HepG2 (cell line): Measurements from ENCODE around the gene SDK2. TPM values are rescaled to one million over a fixed set of nuclear protein-coding genes. Genes with fewer than 3 reads are reported as not detected.
A peak's percentile ranks its signal among the peaks of the same experiment; 100 is the strongest.

Experiments
- DNMT3B ChIP-seq: conservative IDR thresholded peaks from 2 replicates; pipeline ENCODE4 v1.6.1; 2016; ENCODE audit warnings: missing biosample characterization, control low read depth
- KDM4B ChIP-seq: sonication (generic); formaldehyde crosslinking; IDR thresholded peaks from 2 replicates; pipeline ENCODE4 v1.4.0; 2020; ENCODE audit warnings: missing genetic modification reagents
- KLF16 ChIP-seq, 2 experiments: sonication (generic) in 1 of 2; formaldehyde crosslinking in 1 of 2; IDR thresholded peaks; 2 replicates each; pipeline versions ENCODE4 v1.6.1 to v1.8.0; 2016 to 2023; ENCODE audit warnings: missing genetic modification reagents in 2 of 2, missing compliant biosample characterization in 1 of 2
- MXI1 ChIP-seq: IDR thresholded peaks from 3 replicates; pipeline ENCODE4 v1.6.1; 2012; ENCODE audit warnings: low read depth, low read length, inconsistent platforms, borderline replicate concordance
- NCOA5 ChIP-seq: sonication (generic); formaldehyde crosslinking; IDR thresholded peaks from 2 replicates; pipeline ENCODE4 v1.4.0; 2020; ENCODE audit warnings: missing genetic modification reagents
- SP140L ChIP-seq: sonication (generic); formaldehyde crosslinking; IDR thresholded peaks from 2 replicates; pipeline ENCODE4 v1.4.0; 2020; ENCODE audit warnings: missing genetic modification reagents, borderline replicate concordance
- SP5 ChIP-seq: IDR thresholded peaks from 2 replicates; pipeline ENCODE4 v1.6.1; 2016; ENCODE audit warnings: low read depth, borderline replicate concordance
- TSC22D2 ChIP-seq: sonication (generic); formaldehyde crosslinking; IDR thresholded peaks from 2 replicates; pipeline ENCODE4 v1.5.1; 2020; ENCODE audit warnings: missing genetic modification reagents, mild to moderate bottlenecking, borderline replicate concordance
- ZMYM2 ChIP-seq: sonication (generic); formaldehyde crosslinking; IDR thresholded peaks from 2 replicates; pipeline ENCODE4 v1.8.0; 2022; ENCODE audit warnings: mild to moderate bottlenecking, missing genetic modification reagents
- ZNF101 ChIP-seq: sonication (generic); formaldehyde crosslinking; IDR thresholded peaks from 2 replicates; pipeline ENCODE4 v1.4.0; 2020; ENCODE audit warnings: mild to moderate bottlenecking, low read depth, missing genetic modification reagents, borderline replicate concordance
- ZNF652 ChIP-seq: IDR thresholded peaks from 2 replicates; pipeline ENCODE4 v1.6.1; 2016; ENCODE audit warnings: low read depth, borderline replicate concordance
- ZNF678 ChIP-seq: sonication (generic); formaldehyde crosslinking; IDR thresholded peaks from 2 replicates; pipeline ENCODE4 v1.4.0; 2020; ENCODE audit warnings: mild to moderate bottlenecking, missing genetic modification reagents
- ZNF703 ChIP-seq: sonication (generic); formaldehyde crosslinking; IDR thresholded peaks from 2 replicates; pipeline ENCODE4 v1.5.1; 2020; ENCODE audit warnings: missing genetic modification reagents, mild to moderate bottlenecking, moderate library complexity, borderline replicate concordance
- ZNF788 ChIP-seq: sonication (generic); formaldehyde crosslinking; IDR thresholded peaks from 2 replicates; pipeline ENCODE4 v1.5.0; 2020; ENCODE audit warnings: mild to moderate bottlenecking, missing genetic modification reagents, borderline replicate concordance
- polyA plus RNA-seq, 8 experiments: library from polyadenylated mRNA; depleted of rRNA in 3 of 8; stranded (reverse) in 7 of 8; unstranded in 1 of 8; fragments of >200 nt; fragmentation: Illumina TruSeq in 4 of 8; extraction: Trizol in 4 of 8; gene quantifications; 2 replicates each; pipeline versions ENCODE4 v1.2.1 to v1.2.3, GENCODE V29; 2011 to 2016; ENCODE audit warnings: low read depth in 4 of 8, missing spikeins in 1 of 8, mixed read lengths in 1 of 8; ENCODE audit not compliant: insufficient read depth in 1 of 8
- total RNA-seq, 5 experiments: library from RNA; depleted of rRNA; stranded (reverse); fragments of >200 nt; fragmentation: Illumina TruSeq; extraction: Trizol; gene quantifications; 2 replicates each; pipeline ENCODE4 v1.2.3, GENCODE V29; 2016; ENCODE audit warnings: low read depth in 1 of 5
- TF ChIP-seq, protein P1 (sequence below): sonication (generic); formaldehyde crosslinking; conservative IDR thresholded peaks from 2 replicates; pipeline ENCODE4 v1.4.0; 2020; ENCODE audit warnings: missing genetic modification reagents
- TF ChIP-seq, protein P2 (sequence below): sonication (generic); formaldehyde crosslinking; IDR thresholded peaks from 2 replicates; pipeline ENCODE4 v1.4.0; 2020; ENCODE audit warnings: missing genetic modification reagents, borderline replicate concordance
- TF ChIP-seq, protein P3 (sequence below): IDR thresholded peaks from 2 replicates; pipeline ENCODE4 v1.6.1; 2016; ENCODE audit warnings: mild to moderate bottlenecking
- TF ChIP-seq, protein P4 (sequence below): sonication (generic); formaldehyde crosslinking; IDR thresholded peaks from 2 replicates; pipeline ENCODE4 v1.4.0; 2020; ENCODE audit warnings: mild to moderate bottlenecking, low read depth, missing genetic modification reagents

Gene SDK2
- total and polyA plus RNA-seq, 2 of the 13 experiments (the other 11 are each of a cell fraction or from before 2014, with no cell fraction given), result not detected

DNA sequence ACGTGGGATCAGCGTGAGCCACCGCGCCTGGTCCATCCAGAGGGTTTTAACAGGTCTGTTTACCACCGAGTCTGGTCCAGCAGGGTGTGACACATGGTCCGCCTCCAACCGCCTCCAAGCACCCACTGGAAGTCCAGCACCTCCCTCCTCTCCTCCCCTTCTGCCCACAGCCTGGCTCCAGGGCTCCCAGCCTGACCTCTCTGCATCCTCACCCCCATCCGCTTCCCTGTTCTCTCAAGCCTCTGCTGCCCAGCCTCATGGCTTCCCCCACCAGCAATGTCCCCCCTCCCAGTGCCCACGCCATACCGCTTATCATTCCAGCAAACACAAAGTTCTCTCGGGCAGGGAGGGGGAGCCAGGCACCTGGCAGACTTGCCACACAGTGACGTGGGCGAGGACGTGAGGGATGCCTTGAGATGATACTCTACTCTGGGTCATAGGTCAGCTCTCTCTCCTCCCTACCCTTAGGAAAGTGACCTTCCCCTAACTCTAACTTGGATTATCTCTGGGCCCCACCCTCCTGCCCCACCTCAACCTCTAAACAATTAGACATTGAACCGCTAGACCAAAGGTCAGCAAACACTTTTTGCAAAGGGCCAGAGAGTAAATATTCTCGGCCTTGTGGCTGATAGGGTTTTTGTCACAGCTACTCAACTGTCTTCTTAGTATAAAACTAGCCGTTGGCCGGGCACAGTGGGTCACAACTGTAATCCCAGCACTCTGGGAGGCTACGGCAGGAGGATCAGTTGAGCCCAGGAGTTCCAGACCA, 355.5 kb downstream of the SDK2 start (continued):
- peak; percentile 26; the same call in 1 of the 3 replicates for TF ChIP-seq MXI1
- TF ChIP-seq, protein P1, sequence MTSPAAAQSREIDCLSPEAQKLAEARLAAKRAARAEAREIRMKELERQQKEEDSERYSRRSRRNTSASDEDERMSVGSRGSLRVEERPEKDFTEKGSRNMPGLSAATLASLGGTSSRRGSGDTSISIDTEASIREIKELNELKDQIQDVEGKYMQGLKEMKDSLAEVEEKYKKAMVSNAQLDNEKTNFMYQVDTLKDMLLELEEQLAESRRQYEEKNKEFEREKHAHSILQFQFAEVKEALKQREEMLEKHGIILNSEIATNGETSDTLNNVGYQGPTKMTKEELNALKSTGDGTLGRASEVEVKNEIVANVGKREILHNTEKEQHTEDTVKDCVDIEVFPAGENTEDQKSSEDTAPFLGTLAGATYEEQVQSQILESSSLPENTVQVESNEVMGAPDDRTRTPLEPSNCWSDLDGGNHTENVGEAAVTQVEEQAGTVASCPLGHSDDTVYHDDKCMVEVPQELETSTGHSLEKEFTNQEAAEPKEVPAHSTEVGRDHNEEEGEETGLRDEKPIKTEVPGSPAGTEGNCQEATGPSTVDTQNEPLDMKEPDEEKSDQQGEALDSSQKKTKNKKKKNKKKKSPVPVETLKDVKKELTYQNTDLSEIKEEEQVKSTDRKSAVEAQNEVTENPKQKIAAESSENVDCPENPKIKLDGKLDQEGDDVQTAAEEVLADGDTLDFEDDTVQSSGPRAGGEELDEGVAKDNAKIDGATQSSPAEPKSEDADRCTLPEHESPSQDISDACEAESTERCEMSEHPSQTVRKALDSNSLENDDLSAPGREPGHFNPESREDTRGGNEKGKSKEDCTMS (CRISPR knock-in tag), result no peak
- TF ChIP-seq KDM4B (CRISPR knock-in tag), result no peak
- TF ChIP-seq DNMT3B (CRISPR knock-in tag), result 0 out of 2 replicates have a peak, but pooled peaks have one; percentile 26
- peak; percentile 96 for TF ChIP-seq ZNF788 (CRISPR knock-in tag)
- no peak for TF ChIP-seq ZNF101 (CRISPR knock-in tag)
- no peak for TF ChIP-seq NCOA5 (CRISPR knock-in tag)
- no peak for TF ChIP-seq ZNF652 (CRISPR knock-in tag)
- TF ChIP-seq, protein P2, sequence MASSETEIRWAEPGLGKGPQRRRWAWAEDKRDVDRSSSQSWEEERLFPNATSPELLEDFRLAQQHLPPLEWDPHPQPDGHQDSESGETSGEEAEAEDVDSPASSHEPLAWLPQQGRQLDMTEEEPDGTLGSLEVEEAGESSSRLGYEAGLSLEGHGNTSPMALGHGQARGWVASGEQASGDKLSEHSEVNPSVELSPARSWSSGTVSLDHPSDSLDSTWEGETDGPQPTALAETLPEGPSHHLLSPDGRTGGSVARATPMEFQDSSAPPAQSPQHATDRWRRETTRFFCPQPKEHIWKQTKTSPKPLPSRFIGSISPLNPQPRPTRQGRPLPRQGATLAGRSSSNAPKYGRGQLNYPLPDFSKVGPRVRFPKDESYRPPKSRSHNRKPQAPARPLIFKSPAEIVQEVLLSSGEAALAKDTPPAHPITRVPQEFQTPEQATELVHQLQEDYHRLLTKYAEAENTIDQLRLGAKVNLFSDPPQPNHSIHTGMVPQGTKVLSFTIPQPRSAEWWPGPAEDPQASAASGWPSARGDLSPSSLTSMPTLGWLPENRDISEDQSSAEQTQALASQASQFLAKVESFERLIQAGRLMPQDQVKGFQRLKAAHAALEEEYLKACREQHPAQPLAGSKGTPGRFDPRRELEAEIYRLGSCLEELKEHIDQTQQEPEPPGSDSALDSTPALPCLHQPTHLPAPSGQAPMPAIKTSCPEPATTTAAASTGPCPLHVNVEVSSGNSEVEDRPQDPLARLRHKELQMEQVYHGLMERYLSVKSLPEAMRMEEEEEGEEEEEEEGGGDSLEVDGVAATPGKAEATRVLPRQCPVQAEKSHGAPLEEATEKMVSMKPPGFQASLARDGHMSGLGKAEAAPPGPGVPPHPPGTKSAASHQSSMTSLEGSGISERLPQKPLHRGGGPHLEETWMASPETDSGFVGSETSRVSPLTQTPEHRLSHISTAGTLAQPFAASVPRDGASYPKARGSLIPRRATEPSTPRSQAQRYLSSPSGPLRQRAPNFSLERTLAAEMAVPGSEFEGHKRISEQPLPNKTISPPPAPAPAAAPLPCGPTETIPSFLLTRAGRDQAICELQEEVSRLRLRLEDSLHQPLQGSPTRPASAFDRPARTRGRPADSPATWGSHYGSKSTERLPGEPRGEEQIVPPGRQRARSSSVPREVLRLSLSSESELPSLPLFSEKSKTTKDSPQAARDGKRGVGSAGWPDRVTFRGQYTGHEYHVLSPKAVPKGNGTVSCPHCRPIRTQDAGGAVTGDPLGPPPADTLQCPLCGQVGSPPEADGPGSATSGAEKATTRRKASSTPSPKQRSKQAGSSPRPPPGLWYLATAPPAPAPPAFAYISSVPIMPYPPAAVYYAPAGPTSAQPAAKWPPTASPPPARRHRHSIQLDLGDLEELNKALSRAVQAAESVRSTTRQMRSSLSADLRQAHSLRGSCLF (CRISPR knock-in tag), result no peak
- TF ChIP-seq ZNF678 (CRISPR knock-in tag), result no peak; the same call in 1 of the 2 replicates
- peak; percentile 98 for TF ChIP-seq SP5 (CRISPR knock-in tag)
- TF ChIP-seq, protein P3, sequence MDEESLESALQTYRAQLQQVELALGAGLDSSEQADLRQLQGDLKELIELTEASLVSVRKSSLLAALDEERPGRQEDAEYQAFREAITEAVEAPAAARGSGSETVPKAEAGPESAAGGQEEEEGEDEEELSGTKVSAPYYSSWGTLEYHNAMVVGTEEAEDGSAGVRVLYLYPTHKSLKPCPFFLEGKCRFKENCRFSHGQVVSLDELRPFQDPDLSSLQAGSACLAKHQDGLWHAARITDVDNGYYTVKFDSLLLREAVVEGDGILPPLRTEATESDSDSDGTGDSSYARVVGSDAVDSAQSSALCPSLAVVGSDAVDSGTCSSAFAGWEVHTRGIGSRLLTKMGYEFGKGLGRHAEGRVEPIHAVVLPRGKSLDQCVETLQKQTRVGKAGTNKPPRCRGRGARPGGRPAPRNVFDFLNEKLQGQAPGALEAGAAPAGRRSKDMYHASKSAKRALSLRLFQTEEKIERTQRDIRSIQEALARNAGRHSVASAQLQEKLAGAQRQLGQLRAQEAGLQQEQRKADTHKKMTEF (CRISPR knock-in tag), result peak; percentile 98
- peak; percentile 99 for TF ChIP-seq ZMYM2 (CRISPR knock-in tag)
- peak in 1 of 2 experiments; percentile 94; a peak in 2 of 4 replicates for TF ChIP-seq KLF16 (CRISPR knock-in tag; IDR thresholded peaks at IDR 0.05)
- TF ChIP-seq TSC22D2 (CRISPR knock-in tag), result no peak; the same call in 1 of the 2 replicates
- TF ChIP-seq SP140L (CRISPR knock-in tag), result no peak
- TF ChIP-seq, protein P4, sequence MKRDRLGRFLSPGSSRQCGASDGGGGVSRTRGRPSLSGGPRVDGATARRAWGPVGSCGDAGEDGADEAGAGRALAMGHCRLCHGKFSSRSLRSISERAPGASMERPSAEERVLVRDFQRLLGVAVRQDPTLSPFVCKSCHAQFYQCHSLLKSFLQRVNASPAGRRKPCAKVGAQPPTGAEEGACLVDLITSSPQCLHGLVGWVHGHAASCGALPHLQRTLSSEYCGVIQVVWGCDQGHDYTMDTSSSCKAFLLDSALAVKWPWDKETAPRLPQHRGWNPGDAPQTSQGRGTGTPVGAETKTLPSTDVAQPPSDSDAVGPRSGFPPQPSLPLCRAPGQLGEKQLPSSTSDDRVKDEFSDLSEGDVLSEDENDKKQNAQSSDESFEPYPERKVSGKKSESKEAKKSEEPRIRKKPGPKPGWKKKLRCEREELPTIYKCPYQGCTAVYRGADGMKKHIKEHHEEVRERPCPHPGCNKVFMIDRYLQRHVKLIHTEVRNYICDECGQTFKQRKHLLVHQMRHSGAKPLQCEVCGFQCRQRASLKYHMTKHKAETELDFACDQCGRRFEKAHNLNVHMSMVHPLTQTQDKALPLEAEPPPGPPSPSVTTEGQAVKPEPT, result no peak; the same call in 1 of the 2 replicates
- peak; percentile 60; the same call in 1 of the 2 replicates for TF ChIP-seq ZNF703 (CRISPR knock-in tag)
